H9 (cell line): ENCODE measurements around the gene CCNF. TPM values are rescaled to one million over a fixed set of nuclear protein-coding genes. Genes with fewer than 3 reads are reported as not detected.

Experiments used
- DNase-seq: peaks from one replicate; pipeline ENCODE4 v3.0.0-alpha.2; 2017
- H2AFZ ChIP-seq: one replicate; pipeline ENCODE4 v1.6.1; 2013; ENCODE audit warnings: mild to moderate bottlenecking, low read length, control low read depth, moderate library complexity
- H2AK5ac ChIP-seq: 2 replicates; pipeline ENCODE4 v1.6.1; 2013; ENCODE audit warnings: low read length, control low read depth, mixed read lengths; ENCODE audit not compliant: insufficient read length
- H2BK120ac ChIP-seq: one replicate; pipeline ENCODE4 v1.6.1; 2013; ENCODE audit warnings: low read depth, mild to moderate bottlenecking, low read length, control low read depth, inconsistent platforms; ENCODE audit not compliant: poor library complexity, severe bottlenecking
- H2BK12ac ChIP-seq: 2 replicates; pipeline ENCODE4 v1.6.1; 2013; ENCODE audit warnings: low read length, control low read depth, mixed read lengths, low read depth; ENCODE audit not compliant: insufficient read length
- H2BK15ac ChIP-seq: 2 replicates; pipeline ENCODE4 v1.6.1; 2013; ENCODE audit warnings: low read depth, low read length, control low read depth
- H2BK20ac ChIP-seq: one replicate; pipeline ENCODE4 v1.6.1; 2013; ENCODE audit warnings: low read depth, mild to moderate bottlenecking, low read length, control low read depth, inconsistent platforms; ENCODE audit not compliant: poor library complexity, severe bottlenecking
- H2BK5ac ChIP-seq: 2 replicates; pipeline ENCODE4 v1.6.1; 2013; ENCODE audit warnings: low read length, control low read depth, mixed read lengths; ENCODE audit not compliant: insufficient read length
- H3K14ac ChIP-seq: 2 replicates; pipeline ENCODE4 v1.6.1; 2013; ENCODE audit warnings: low read length, control low read depth; ENCODE audit not compliant: insufficient read depth
- H3K18ac ChIP-seq: 2 replicates; pipeline ENCODE4 v1.6.1; 2013; ENCODE audit warnings: low read depth, mild to moderate bottlenecking, mixed read lengths, low read length, control low read depth; ENCODE audit not compliant: insufficient read length
- H3K23ac ChIP-seq: 2 replicates; pipeline ENCODE4 v1.6.1; 2013; ENCODE audit warnings: low read length, control low read depth, mixed read lengths, low read depth; ENCODE audit not compliant: insufficient read length
- H3K23me2 ChIP-seq: 2 replicates; pipeline ENCODE4 v1.6.1; 2013; ENCODE audit warnings: low read depth, mild to moderate bottlenecking, mixed read lengths, low read length, control low read depth; ENCODE audit not compliant: insufficient read length, poor library complexity, severe bottlenecking
- H3K27ac ChIP-seq: 2 replicates; pipeline ENCODE4 v1.5.1; 2013; ENCODE audit warnings: low read length, control low read depth, mixed read lengths, low read depth; ENCODE audit not compliant: insufficient read length
- H3K27me3 ChIP-seq: 2 replicates; pipeline ENCODE4 v1.6.1; 2013; ENCODE audit warnings: low read length, control low read depth, inconsistent platforms; ENCODE audit not compliant: insufficient read depth
- H3K4ac ChIP-seq: 2 replicates; pipeline ENCODE4 v1.6.1; 2013; ENCODE audit warnings: low read depth, mild to moderate bottlenecking, control low read depth, inconsistent platforms, low read length, moderate library complexity
- H3K4me1 ChIP-seq: 2 replicates; pipeline ENCODE4 v1.6.1; 2013; ENCODE audit warnings: low read length, control low read depth, inconsistent platforms; ENCODE audit not compliant: insufficient read depth
- H3K4me2 ChIP-seq: 2 replicates; pipeline ENCODE4 v1.6.1; 2013; ENCODE audit warnings: low read length, control low read depth, mixed read lengths; ENCODE audit not compliant: insufficient read length, insufficient read depth
- H3K56ac ChIP-seq: 2 replicates; pipeline ENCODE4 v1.6.1; 2013; ENCODE audit warnings: low read depth, mild to moderate bottlenecking, mixed read lengths, low read length, control low read depth; ENCODE audit not compliant: insufficient read length
- H3K79me1 ChIP-seq: 2 replicates; pipeline ENCODE4 v1.6.1; 2013; ENCODE audit warnings: low read depth, mild to moderate bottlenecking, moderate library complexity, low read length, control low read depth, inconsistent platforms; ENCODE audit not compliant: insufficient read depth, poor library complexity, severe bottlenecking
- H3K79me2 ChIP-seq: 2 replicates; pipeline ENCODE4 v1.6.1; 2013; ENCODE audit warnings: low read length, control low read depth, inconsistent platforms; ENCODE audit not compliant: insufficient read depth
- H3K9ac ChIP-seq: 2 replicates; pipeline ENCODE4 v1.6.1; 2013; ENCODE audit warnings: low read length, control low read depth, mixed read lengths; ENCODE audit not compliant: insufficient read length; ENCODE audit errors: extremely low read depth
- H3K9me3 ChIP-seq: one replicate; pipeline ENCODE4 v1.6.1; 2013; ENCODE audit warnings: low read depth, low read length, inconsistent platforms; ENCODE audit not compliant: control insufficient read depth
- H3T11ph ChIP-seq: one replicate; pipeline ENCODE4 v1.6.1; 2013; ENCODE audit warnings: mild to moderate bottlenecking, low read length, control low read depth, inconsistent platforms
- H4K20me1 ChIP-seq: one replicate; pipeline ENCODE4 v1.6.1; 2013; ENCODE audit not compliant: control insufficient read depth, insufficient read length, insufficient read depth
- H4K5ac ChIP-seq: 2 replicates; pipeline ENCODE4 v1.6.1; 2013; ENCODE audit warnings: low read depth, mild to moderate bottlenecking, mixed read lengths, low read length, control low read depth; ENCODE audit not compliant: insufficient read length
- H4K8ac ChIP-seq: replicated peaks from 2 replicates; pipeline ENCODE4 v1.6.1; 2013; ENCODE audit warnings: low read length, control low read depth, mixed read lengths, low read depth; ENCODE audit not compliant: insufficient read length
- H4K91ac ChIP-seq: 2 replicates; pipeline ENCODE4 v1.6.1; 2013; ENCODE audit warnings: low read depth, mild to moderate bottlenecking, moderate library complexity, mixed read lengths, low read length, control low read depth; ENCODE audit not compliant: insufficient read length
- H3K27ac Mint-ChIP-seq, 3 experiments: 2 replicates in 2 of 3; 3 replicates in 1 of 3; pipeline ENCODE4 v1.8.0; 2020 to 2021; ENCODE audit warnings: mixed read lengths in 3 of 3, mild to moderate bottlenecking in 1 of 3, moderate library complexity in 1 of 3
- H3K27me3 Mint-ChIP-seq: 2 replicates; pipeline ENCODE4 v1.8.0; 2021; ENCODE audit warnings: low read depth, mild to moderate bottlenecking, moderate library complexity, mixed read lengths
- H3K36me3 Mint-ChIP-seq, 3 experiments: 2 replicates in 2 of 3; 3 replicates in 1 of 3; pipeline ENCODE4 v1.8.0; 2020 to 2021; ENCODE audit warnings: low read depth in 3 of 3, mixed read lengths in 3 of 3; ENCODE audit not compliant: insufficient read depth in 1 of 3
- H3K4me1 Mint-ChIP-seq, 2 experiments: 2 replicates each; pipeline ENCODE4 v1.8.0; 2020; ENCODE audit warnings: mixed read lengths in 2 of 2
- H3K4me3 Mint-ChIP-seq, 2 experiments: 2 replicates in 1 of 2; 3 replicates in 1 of 2; pipeline ENCODE4 v1.8.0; 2020 to 2021; ENCODE audit warnings: mild to moderate bottlenecking in 2 of 2, mixed read lengths in 2 of 2, moderate library complexity in 1 of 2
- H3K9me3 Mint-ChIP-seq, 2 experiments: 2 replicates in 1 of 2; 3 replicates in 1 of 2; pipeline ENCODE4 v1.8.0; 2020; ENCODE audit warnings: mild to moderate bottlenecking in 2 of 2, mixed read lengths in 2 of 2, moderate library complexity in 1 of 2
- total RNA-seq: library from RNA; stranded (reverse); gene quantifications from 2 replicates; pipeline ENCODE4 v1.2.1, GENCODE V29; 2021
- TF ChIP-seq, protein P1 (sequence below): fragments of 200-600 bp; sonication (generic); conservative IDR thresholded peaks from 3 replicates; pipeline ENCODE4 v1.8.0; 2021; ENCODE audit warnings: antibody characterized with exemption, mild to moderate bottlenecking

The CCNF gene
- total RNA-seq, 1 experiment from 2014 or later: 61.6 TPM

DNA sequence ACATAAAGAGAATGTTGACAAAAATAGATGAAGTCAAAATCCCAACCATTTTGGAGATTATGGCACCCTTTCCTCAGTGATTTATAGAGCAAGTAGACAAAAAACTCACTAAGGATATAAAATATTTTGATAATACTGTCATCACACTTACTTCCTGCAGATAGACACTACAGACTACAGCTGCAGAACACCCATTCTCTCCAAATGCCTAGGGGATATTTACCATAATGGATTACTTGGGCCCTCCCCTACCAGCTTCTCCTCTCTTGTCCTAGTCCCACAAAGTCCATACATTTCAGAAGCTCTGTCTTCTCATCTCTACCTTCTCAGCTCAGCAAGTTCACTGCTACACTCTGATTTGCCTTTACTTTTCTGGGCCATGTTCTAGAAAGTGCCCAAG, 37.2 kb upstream of the CCNF start:
- Histone ChIP-seq H3K79me1 (no peaks in the 10 kb centered on the region), H3K4me2 (no peak overlapping the region), H4K5ac (no peak overlapping the region), H4K20me1 (no peaks in the 10 kb centered on the region), H3K56ac (no peak overlapping the region), H3K9ac (no peak overlapping the region), H2BK12ac (no peak overlapping the region), H2BK120ac (no peak overlapping the region), H3K4me1 (peaks cover 3% of the 10 kb centered on the region; the same call in 1 of the 2 replicates), H3K4ac (no peak overlapping the region), H3K23me2 (no peaks in the 10 kb centered on the region), H2AK5ac (no peak overlapping the region), H3K27me3 (no peaks in the 10 kb centered on the region), H3K14ac (no peak overlapping the region), H3K23ac (no peak overlapping the region), H3K18ac (no peak overlapping the region), H3T11ph (no peak overlapping the region), H2BK15ac (no peak overlapping the region), H4K91ac (no peak overlapping the region), H3K9me3 (no peaks in the 10 kb centered on the region), H2BK20ac (no peak overlapping the region), H3K27ac (no peak overlapping the region), H4K8ac (no peak overlapping the region), H2BK5ac (no peak overlapping the region), H2AFZ (no peak overlapping the region), H3K79me2 (no peaks in the 10 kb centered on the region)
- peaks cover 8 to 14% of the 10 kb centered on the region in 2 experiments for H3K4me1 Mint-ChIP-seq
- TF ChIP-seq, protein P1, sequence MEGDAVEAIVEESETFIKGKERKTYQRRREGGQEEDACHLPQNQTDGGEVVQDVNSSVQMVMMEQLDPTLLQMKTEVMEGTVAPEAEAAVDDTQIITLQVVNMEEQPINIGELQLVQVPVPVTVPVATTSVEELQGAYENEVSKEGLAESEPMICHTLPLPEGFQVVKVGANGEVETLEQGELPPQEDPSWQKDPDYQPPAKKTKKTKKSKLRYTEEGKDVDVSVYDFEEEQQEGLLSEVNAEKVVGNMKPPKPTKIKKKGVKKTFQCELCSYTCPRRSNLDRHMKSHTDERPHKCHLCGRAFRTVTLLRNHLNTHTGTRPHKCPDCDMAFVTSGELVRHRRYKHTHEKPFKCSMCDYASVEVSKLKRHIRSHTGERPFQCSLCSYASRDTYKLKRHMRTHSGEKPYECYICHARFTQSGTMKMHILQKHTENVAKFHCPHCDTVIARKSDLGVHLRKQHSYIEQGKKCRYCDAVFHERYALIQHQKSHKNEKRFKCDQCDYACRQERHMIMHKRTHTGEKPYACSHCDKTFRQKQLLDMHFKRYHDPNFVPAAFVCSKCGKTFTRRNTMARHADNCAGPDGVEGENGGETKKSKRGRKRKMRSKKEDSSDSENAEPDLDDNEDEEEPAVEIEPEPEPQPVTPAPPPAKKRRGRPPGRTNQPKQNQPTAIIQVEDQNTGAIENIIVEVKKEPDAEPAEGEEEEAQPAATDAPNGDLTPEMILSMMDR: no peak
- no peak overlapping the region for H3K4me3 Mint-ChIP-seq
- no peak overlapping the region for H3K27ac Mint-ChIP-seq
- peaks cover 9 to 16% (median 10%) of the 10 kb centered on the region in 3 experiments for H3K36me3 Mint-ChIP-seq
- DNase-seq: no peak
- H3K9me3 Mint-ChIP-seq: peaks cover 17 to 18% of the 10 kb centered on the region in 2 experiments
- H3K27me3 Mint-ChIP-seq: peaks cover 7% of the 10 kb centered on the region
